C4-2B (cell line): Measurements from ENCODE around the gene IL11.

ENCODE experiments used
- H3K27ac ChIP-seq: fragments of 450-650 bp; 2 replicates; pipeline ENCODE4 v1.5.1; 2017
- CTCF ChIP-seq: fragments of 450-650 bp; conservative IDR thresholded peaks from 2 replicates; pipeline ENCODE4 v1.5.1; 2017; ENCODE audit warnings: mild to moderate bottlenecking
- ZFX ChIP-seq: fragments of 450-650 bp; IDR thresholded peaks from 2 replicates; pipeline ENCODE4 v1.6.1; 2017

The IL11 gene

GRCh38 chr19:55387736-55388497 lies 17.7 kb upstream of the IL11 start:
- no peak for TF ChIP-seq ZFX
- TF ChIP-seq CTCF = no peak
- H3K27ac ChIP-seq = no peak overlapping the region; the same call in 1 of the 2 replicates

GRCh38 chr19:55386493-55386971 lies 16.3 kb upstream of the IL11 start:
- peak overlapping the region; percentile 91 for H3K27ac ChIP-seq

GRCh38 chr19:55385724-55386492 lies 15.6 kb upstream of the IL11 start, which contains the start of gene RPL28:
Gene RPL28, plus strand, starts transcription at chr19:55385932. Its CDS starts 426 bp downstream, at chr19:55386358.
- no peak for TF ChIP-seq CTCF
- TF ChIP-seq ZFX = no peak
- peak within 1 kb of the TSS; percentile 91 for H3K27ac ChIP-seq

More at GRCh38 chr19:55386493-55386971, 16.3 kb upstream of the IL11 start:
- TF ChIP-seq ZFX (no peak), CTCF (no peak)

DNA sequence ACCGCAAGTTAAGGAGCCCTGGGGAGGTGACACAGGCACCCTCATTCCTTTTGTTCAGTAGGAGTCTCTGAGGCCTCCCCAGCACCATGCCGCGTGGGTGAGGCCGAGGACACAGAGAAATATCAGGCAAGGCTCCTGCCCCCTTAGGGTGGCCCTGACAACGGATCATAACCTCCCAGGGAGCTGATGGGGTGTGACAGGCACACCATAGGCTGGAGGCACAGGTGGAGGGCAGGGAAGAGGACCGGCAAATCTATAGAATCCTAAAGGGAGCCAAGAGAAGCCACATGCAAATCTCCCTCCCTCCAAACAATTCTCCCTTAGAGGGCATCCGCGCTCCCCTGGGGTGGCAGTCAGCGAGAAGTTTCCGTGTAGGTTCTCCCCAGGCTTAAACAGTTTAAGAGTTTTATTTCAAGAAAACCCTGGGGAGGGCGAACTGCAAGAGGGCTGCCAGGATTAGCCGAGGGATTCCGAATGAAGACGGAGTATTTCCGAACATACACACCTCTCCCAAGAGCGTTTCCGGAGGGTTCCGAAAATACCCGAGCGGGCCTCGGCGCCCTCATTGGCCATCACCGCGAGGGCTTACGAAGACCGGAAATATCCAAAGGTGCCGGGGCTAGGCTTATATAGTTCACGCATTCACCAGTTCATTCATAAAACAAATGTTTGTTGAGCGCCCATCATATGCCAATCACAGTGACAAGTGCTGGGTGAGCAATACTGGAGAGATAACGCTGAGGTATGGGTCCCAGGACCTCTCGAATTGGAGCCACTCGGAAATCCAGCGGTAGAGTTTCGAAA lies 14.9 kb upstream of the IL11 start:
- no peak for TF ChIP-seq CTCF
- TF ChIP-seq ZFX = no peak
- peak overlapping the region; percentile 91 for H3K27ac ChIP-seq

DNA sequence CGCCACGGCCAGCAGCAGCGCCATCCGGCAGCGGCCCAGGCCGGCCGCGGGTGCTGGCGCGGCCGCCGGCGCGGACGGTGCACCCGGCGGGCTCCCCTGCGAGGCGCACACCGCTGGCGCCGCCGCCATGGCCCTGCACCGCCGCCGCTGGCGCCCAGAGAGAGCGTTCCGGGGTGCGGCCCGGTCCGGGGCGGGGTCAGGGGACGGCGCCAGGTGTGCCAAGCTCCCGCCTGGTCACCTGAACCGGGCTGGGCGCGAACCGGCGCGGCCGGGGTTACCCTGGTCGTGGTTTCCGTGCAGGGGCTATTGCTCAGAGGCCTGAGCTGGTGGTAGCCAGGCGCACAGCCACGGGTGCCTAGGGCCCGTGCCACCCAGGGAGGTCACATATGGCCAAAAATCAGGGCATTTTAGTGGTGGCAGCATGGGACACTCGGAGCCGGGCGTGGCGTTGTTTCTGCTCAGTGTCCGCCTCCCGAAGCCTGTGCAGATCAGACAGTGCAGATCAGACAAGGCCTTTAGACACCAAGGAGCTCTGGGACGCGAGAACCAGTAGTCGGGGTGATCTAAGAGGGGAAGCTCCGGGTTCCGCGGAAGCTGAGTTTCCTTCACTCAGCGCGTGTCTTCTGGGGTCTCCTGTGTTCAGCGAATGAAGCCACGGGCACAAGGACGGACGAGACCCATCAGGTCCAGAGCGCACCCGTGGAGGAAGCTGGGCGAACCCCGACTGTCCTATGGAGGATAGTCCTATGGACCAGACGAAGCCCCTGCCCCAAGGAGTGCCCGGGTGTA lies 14.1 kb upstream of the IL11 start, which contains the start of gene TMEM238:
TMEM238 (minus strand) TSS at position 162 of the 789 bp plus-strand sequence; CDS start at position 129, 33 bp downstream.
- peak within 1 kb of the TSS; percentile 91 for H3K27ac ChIP-seq
- TF ChIP-seq CTCF (no peak), ZFX (peak; percentile 78)

- H3K27ac ChIP-seq = peak overlapping the region; percentile 91
- TF ChIP-seq CTCF (no peak), ZFX (no peak)
Observed at GRCh38 chr19:55383279-55384130, 13.2 kb upstream of the IL11 start.
